ENCODE results near the gene CSF1R.

The CSF1R gene
- total RNA-seq: 0 reads per million in 3 experiments

DNA sequence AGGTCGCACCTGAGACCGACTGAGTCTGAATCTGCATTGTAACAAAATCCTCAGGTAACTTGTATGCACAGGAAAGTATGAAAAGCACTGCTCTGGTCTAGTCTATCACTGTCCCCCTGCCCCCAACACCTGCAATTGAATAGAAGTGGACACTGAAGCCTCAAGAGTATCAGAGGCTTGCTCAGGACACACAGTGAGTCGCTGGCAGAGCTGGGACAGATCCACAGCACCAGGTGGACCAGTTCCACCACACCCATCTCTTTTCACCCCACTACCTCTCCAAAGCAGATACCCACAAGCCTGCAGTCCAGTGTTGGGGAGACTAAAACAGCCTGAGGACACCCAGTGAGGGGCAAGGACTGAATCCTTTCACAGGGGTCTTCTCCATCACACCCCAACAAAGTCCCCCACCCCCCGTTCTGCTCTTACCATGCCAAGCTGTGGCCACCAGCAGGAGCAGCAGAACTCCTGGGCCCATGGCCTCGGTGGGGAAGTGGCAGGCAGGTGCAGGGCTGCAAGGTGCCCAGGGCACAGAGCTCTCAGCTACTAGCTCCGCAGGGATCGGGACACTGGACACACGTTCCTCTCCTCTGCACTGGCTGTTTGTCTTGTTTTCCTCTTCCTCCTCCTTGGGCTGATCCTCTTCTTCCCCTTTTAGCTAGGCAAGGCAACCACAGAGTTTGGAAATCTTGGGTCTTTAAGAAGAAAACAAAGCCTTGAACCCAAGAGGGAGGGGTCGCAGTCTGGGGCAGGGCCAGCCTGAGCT lies at the start of gene CSF1R:
Gene CSF1R, minus strand, starts transcription at position 605 of the 766 bp plus-strand sequence. Its CDS starts 127 bp downstream, at position 478.
- DNase-seq: no peak

DNA sequence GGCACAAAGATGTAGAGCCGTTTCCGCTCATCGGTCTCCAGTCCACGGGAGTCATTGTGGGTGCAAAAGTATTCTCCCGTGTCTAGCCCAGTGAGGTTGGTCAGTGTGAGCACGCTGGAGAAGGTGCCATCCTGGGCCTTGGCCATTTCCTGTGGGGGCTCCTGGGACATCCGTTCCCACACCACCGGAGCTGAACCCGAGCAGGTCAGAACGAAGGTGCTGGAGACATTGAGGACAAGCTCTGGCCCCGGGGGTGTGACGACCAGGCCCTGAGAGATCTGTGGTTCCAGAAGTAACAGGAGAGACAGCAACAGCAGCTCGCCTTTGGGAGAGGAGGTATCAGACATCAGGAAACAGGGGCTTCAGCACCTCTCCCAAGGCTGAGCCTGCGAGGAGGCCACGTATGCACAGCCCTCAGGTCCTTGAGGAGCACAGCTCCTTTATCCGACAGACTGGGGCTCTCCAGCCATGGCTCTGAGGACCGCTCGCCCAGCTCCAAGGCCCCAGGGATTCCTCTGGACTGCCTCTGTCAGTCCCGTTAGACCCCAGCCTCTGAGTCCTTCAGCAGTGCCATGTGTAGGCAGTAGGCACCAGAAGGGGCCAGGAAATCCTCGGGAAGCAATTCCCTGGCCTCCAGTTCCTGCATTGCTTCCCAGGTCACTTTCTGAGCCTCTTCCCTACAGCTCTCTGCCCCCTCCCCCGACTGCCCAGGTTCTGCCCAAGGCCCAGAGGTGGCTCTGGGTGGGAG lies 49.4 kb upstream of the CSF1R start:
- DNase-seq: no peak

DNA sequence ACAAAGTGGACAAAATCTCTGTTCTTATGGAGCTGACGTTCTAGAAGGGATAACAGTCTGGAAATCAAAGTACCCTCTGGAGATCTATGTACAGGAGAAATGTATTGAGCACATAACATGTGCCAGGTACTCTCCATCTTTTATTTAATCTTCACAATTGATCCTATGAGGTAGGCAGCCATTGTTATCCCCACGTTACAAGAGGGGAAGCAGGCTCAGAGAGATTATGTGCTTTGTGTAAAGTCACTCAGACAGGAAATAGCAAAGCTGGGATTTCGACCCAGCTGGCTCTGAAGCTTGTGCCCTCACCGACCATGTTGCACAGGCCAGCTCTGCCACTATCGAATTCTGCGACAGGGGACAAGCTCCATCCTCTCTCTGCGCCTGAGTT lies 47.8 kb upstream of the CSF1R start:
- no peak for DNase-seq

DNA sequence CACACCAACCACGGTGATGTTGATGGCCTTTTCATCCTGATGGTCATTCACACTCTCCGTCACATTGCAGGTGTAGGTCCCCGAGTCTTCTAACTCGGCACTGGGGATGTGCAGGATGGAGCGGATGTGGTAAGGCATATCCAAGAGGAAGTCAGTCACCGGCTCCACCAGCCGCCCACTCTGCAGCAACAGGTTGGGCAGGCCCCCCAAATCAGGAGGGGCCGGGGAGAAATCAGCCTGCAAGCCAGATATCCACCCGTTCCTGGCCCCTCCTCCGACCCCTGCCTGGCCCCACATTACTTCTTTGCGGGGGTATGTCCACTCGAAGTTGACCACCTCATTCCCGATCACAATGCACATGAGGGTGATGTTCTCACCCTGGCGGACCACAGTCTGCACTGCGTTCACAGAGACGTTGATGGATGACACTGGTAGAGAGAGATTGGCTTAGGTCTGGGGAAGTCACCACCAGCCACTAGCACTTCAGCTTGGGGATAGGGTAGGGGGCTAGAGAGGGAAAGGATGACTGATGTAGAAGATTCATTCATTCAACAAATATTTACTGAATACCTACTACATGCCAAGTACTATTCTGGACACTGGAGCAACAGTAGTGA lies 47.3 kb upstream of the CSF1R start:
- DNase-seq: no peak

DNA sequence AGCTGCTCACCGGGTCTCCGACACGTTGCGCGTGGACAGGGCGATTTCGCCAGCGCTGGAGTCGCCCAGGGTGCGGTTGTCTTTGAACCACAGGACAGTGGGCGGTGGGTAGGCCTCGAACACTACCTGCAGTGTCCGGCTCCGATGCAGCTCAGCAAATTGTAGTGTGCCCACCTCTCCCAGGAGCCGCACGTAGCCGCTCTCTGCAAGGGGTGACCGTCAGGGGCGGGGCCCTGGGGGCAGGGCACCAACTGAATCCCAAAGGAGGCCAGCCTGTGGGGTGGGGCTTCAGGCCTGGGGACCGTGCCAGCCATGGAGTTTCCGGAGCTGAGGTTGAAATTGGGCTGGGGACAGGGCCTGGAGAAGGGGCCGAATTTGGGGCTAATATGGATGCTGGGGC lies 46.4 kb upstream of the CSF1R start:
- DNase-seq: no peak

GRCh38 chr5:150131978-150132694 lies 45.8 kb upstream of the CSF1R start:
- DNase-seq: no peak

DNA sequence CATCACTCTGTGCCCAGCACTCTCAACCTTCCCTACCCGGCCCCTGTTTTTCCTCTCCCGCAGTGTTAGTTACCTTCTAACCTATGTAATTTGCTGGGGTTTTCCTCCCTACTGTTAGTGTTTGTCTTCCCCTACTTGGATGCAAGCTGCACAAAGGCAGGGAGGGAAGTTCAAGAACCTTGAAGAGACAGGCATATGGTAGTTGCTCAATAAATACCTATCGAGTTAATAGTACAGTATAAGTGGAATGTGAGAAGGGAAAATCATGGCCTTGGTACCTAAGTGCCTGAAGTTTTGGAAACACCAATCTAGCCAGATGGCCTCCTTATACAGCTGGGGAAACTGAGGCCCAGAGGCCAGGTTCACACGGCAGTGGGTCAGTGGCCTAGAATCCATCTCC lies 45.1 kb upstream of the CSF1R start:
- no peak for DNase-seq

GRCh38 chr5:150130493-150130922 lies 44.2 kb upstream of the CSF1R start:
- DNase-seq: no peak

DNA sequence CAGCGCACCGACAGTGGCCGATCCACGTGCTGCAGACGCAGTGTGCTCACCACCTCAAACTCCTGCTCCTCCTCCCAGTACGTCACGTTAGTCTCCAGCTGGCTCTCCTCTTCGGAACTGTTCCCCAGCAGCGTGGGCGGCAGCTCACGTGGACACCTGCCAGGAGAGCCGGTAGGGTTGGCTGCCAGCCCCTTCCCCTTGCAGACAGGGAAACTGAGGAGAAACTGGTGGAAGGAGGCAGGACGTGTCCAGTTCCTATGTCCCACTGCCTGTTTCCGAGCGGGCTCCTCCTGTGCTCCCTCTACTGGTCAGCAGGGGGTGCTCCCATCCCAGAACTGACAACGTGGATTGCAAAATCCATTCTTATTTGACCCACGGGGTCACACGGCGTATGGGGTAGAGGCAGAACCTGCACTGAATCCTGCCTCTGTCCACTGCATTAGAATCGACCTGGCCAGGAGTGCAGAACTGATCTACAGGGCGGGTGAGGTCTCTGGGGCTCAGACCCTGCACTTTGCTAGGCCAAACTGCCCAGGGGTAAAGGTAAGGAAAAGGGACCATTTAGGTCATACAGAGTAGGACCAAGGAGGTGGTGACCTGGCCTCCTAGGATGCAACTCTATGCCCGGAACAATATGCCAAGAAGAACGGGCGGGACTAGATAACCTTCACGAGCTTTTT lies 43.6 kb upstream of the CSF1R start:
- no peak for DNase-seq

DNA sequence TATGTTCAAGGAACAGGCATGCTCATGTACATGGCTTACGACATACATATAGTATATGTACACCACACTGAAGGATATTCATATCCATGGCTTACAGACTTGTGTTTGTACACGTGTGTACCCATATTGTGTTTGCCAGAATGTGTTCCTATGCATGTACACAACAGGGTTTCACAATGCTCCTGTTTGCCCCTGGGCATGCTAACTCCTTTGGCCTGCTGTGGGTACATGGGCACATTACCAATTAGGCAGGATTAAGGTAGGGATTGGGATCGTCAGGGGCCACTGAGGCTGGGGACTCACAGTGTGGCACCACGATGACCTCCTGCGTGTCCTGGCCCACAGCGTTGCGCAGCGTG lies 43.1 kb upstream of the CSF1R start:
- DNase-seq: no peak

DNA sequence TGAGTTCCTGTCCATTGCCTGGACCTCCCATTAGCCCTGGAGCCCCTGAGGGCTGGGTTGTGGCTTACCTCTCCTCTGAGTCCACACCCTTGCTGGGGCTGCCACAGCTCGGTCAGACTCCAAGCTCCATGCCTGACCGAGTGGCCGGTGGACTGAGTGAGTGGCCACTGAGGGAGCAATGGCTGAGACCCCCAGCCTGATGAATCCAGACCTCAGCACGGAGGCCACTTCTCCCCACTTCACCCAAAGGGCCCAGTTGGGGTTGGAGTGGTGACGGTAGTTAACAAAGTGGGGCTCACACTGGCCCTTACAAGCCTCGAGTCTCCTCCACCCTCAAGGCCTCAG lies 40.5 kb upstream of the CSF1R start:
- no peak for DNase-seq

DNA sequence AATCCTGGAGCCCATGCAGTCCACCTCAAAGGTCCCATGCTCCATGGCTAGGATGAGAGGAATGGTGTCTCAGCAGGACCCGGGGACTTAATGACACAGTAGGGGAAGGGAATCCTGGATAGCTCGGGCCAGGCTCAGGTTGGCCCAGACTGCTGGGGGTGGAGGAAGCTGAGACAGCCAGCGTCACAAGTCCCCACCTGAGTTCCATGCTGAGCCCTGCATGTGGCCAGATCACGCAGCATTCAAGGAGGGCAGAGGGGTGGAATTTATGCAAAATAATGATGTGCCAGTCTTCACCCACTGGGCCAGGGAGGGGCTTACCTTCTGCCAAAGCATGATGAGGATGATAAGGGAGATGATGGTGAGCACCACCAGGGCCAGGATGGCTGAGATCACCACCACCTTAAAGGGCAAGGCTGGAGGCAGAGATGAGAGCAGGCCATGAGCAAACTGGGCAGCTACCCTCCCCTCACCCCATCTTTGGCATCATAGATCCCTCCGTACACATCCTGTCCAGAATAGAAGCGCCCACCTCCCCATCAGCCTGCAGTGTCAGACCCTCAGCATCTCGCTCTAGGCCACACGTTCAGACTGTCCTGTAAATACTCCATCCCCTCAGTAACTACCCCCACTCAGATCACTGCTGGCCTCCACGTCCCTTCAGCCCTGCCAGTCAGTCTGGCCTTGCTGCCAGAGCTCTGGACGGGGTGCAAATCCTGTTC lies 40.0 kb upstream of the CSF1R start:
- DNase-seq: no peak

GRCh38 chr5:150125334-150125733 lies 39.0 kb upstream of the CSF1R start:
- no peak for DNase-seq

DNA sequence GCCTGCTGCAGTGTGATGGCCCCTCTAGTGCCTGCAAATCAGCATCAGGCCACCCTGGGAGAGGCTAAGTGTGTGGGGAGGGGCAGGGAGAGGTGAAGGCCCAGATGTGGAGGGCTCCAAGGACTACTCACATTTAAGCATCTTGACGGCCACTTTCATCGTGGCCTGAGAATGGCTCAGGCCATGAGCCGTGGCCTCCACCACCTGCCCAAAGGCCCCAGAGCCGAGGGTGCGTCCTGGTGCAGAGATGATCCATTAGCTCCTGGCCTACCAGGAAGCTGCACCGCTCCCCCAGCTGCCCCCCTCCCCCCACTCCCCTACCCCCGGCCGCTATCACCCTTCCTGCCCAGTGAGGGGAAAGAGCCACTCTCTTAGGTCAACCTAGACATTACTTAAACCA lies 38.2 kb upstream of the CSF1R start:
- no peak for DNase-seq

DNA sequence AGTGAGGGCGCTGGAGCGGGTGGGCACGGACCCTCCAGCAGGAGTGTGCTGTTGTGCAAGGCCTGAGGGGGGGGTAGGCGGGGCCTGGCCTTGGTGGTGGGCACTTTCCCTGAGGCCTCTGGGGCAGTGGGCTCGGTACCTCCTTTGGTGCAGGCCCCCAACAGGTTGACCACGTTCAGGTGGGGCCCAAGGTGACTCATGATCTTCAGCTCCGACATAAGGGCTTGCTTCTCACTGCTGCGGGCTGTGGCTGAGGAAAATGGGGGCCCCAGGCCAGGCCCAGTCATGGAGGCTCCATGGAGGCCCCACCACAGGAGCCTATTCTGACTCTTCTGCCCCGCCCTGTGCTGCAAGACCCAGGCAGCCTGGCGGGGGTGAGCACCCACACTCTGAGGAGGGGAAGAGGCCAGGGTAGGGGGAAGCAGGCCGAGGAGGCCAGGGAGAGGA lies 37.8 kb upstream of the CSF1R start:
- no peak for DNase-seq

GRCh38 chr5:150123542-150123941 lies 37.2 kb upstream of the CSF1R start:
- no peak for DNase-seq

GRCh38 chr5:150122536-150123481 lies 36.5 kb upstream of the CSF1R start:
- no peak for DNase-seq

- DNase-seq: no peak
These were observed 35.8 kb upstream of the CSF1R start for GRCh38 chr5:150122158-150122510.

DNA sequence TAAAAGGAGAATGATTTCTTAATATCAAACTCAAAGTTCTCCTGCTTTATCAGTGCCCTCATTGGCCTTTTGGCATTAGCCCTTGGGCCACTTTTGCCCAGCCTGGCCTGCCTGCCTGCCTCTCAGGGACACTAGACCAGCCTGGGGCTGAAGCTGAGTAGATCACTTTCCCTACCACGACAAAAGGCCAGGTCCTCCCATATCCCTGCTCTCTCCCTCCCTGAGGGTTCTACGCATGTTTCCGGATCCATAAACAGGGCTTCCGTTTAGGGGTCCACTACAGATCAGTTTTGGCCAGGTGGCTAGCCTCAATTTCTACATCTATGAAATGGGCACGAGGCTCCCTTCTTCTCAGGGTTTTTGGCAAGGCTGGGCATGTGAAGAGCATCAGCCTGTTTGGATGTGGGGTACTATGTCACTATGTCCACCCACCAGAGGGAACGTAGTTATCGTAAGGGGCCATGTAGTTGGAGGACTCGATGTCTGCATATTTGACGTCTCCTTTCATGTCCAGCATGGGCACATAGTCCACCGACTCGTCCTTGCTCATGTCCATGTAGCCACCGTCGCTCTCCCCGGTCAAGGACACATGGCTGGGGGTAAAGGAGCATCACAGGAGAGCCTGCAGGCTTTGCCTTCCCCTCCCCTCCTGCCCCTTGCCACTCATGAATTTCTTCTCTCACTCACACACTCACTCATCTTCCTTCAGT lies 35.2 kb upstream of the CSF1R start:
- DNase-seq: no peak
